ENCODE results near the gene TMEM242.

TMEM242 gene

DNA sequence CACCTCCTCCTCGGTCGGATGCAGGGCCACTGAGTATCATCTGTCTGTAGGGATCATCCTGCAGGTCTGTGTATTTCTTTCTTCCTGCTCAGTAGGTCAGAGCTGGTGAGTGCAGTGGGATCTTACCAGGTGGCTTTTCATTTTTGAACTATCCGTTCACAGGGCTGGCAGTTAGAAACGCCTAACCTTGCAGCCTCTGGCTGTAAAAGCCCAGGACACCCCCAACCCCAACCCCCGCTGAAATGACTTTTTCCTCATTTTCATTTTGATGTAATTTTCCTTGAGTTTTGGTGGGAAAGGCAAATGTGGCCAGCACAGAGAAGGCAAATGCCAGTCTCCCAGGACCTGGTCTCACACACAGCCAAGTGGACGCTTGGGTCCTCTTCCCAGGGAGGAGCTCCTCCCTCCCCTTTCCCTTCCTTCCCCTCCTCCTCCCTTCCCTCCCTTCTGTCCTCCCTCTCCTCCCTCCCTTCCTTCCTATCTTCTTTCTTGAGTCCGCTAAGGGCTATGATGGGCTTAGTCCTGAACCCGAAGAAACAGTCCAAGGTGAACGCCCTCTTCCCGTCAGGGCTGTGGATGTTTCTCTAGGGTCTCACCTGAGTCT lies 36.0 kb downstream of the TMEM242 start:
- no peak for DNase-seq

DNA sequence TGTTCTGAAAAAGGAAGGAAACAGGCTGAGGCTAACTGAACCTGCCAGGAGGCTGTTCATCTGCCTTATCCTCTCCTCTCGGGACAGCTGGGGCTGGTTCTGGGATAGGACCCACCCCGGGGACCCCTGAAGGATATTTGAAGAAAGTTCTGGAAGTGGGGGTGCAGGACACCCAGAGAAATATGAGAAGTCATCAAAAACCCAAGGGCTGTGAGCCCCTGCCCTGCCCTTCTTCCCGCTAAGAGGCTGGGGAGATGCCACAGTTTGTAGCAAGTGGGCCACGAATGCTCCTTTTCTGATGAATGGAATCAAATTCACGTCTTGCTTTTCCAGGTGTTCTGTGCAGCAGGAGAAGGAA lies 37.9 kb downstream of the TMEM242 start:
- DNase-seq = no peak

DNA sequence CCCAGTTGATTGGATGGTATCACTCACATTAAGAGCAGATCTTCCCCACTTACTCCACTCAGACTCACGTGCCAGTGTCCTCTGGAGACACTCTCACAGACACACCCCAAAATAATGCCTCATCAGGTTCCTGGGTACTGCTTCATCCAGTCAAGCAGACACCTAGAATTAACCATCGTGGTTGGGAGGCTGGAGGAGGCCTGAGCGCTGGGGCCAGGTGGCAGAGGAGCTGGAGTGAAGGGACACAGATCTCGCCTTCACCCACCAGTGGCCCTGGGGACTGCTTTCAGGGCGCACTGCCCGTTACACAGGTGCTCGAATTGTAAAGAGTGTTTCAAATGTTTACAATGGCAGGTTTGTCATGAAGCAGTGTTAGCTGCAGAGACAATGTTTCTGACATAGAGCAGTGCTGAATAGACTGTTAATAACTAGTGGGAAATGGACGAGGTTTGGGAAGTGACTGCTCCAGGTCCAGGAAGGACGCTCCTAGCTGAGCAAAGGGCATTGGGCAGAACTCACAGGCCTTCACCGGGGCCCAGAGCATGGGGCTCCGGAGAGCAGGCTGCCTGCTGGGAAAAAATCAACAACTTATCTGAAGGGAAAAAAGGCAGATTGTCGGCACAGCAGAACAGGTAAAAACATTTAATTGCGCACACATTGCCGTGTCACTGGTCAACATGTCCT lies 38.4 kb downstream of the TMEM242 start:
- no peak for DNase-seq

DNA sequence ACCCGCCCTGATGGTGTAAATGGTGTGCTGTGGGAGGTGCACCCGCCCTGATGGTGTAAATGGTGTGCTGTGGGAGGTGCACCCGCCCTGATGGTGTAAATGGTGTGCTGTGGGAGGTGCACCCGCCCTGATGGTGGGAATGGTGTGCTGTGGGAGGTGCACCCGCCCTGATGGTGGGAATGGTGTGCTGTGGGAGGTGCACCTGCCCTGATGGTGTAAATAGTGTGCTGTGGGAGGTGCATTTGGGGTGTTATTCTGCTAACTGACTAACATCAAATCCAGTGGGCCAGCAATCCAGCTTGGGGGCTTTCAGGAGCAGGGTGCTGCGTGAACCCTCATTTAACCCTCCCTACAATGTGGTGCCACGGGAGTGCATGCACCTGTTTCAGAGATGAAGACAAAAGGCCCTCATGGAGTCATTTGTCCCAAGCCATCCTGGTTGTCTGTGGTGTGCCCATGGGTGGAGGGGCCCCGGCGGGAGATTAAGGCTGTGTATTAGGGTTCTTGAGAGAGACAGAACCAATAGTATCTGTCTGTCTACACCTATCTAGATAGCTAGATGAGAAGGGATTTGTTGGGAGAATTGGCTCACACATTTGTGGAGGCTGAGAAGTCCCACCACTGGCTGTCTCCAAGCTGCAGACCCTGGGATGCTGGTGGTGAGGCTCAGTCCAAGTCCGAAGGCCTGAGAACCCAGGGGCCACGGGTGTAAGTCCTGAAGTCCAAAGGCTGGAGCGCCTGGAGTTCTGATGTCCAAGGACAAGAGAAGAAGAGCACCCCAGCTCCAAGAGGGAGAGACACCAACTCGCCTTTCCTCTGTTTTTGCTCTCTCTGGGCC lies 39.2 kb downstream of the TMEM242 start:
- no peak for DNase-seq

DNA sequence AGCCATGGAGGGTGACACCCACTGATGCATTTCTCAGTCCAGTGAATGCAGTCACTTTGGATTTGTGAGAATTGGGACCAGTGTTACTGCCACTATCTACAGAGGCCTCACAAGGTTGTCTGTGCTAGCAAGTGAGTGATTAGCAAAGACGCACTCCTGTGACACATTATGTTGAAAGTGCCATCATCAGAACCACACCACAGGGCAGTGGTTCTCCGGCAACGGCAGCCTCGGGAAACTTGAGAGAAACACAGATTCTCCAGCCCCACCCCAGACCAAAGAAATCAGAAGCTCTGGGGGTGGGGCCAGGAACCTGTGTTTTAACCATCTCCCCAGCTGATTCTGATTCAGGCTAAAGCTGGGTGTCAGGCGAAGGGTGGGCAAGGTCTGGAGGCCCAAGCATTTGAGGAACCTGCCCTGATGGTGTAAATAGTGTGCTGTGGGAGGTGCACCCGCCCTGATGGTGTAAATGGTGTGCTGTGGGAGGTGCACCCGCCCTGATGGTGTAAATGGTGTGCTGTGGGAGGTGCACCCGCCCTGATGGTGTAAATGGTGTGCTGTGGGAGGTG lies 39.9 kb downstream of the TMEM242 start:
- no peak for DNase-seq

DNA sequence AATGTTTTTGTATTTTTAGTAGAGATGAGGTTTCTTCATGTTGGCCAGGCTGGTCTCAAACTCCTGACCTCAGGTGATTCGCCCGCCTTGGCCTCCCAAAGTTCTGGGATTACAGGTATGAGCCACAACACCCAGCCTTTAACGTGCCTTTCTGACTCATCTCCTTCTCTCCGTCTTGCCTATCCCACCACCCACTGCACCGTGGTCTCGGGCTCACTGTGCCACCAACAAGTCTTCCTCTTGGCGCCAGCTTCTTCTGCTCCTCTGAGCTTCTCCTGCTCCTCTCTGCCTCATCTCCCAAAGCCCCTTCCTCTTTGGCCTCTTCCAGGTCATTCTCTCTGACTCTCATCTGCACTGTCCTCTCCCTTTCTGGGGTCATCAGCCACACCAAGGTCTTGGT lies 41.0 kb downstream of the TMEM242 start:
- DNase-seq = no peak

DNA sequence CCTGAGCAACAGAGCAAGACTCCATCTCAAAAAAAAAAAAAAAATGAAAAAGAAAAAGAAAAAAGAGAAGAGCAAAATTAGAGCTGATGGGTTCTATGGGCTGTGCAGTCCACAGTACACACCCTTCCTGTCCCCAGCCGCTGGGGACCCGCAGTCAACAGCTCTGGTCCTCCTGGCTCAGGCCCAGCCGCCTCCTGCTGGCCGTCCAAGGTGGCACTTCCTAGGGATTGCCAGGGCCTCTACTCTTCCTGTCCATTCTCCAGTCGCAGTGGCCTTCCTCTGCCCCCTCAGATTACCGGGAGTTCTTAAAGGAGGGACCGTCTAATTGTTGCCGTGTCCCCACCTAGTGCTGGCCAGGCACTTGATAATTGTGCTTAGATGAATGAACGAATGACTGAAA lies 41.7 kb downstream of the TMEM242 start:
- DNase-seq = no peak

DNA sequence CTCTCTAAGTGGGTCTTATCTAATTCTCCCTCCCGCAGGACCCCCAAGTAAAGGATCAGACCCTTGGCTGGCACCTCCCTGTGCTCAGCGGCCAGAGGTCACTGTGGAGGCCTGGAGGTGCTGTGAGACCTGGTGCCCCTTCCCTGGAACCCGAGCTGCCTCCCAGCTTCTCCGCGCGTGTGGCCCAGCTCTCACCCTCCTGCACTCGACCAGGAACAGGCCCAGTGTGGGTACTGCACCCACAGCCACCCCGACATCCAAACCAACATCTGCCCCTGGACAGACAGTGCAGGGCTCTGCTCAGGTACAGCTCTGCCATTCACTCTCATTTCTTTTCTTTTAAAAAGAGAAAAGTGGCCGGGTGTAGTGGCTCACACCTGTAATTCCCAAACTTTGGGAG lies 42.4 kb downstream of the TMEM242 start:
- DNase-seq = no peak

DNA sequence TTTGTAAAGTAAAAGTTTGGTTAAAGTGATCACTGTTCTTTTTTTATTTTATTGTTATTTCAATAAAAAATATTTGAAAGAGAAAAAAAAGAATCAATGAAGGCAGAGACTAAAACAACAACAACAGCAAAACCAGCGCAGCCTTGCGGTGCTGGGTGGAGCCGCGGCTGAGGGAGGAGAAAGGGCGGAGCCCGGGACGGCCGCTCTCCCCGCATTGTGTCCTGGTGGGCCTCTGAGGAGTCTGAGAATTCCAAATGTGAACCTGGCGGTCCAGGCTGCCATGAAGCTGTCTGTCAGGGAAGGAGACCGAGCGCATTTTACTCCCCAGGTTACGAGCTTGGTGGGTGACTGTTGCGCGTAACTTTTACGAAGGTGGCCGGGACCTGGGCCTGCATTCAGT lies 43.2 kb downstream of the TMEM242 start:
- no peak for DNase-seq

DNA sequence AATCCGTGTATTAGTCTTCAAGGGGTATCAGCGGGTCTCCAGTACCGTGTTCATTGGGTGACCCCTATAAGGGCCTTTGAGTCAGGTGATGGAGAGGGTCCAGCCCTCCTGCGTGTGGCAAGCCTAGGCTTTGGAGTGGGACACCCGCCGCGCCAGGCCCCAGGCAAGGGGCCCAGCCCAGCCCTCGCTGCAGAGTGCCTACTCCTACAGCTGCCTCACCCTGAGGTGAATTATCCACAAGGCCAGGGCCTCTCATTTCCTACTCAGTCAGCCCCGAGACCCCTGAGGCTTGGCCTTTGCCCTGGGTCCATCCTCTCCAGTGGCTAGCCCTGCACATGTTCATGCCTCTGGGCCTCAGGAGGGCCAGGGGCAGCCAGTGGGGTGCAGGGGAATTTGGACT lies 45.1 kb downstream of the TMEM242 start:
- DNase-seq = no peak

DNA sequence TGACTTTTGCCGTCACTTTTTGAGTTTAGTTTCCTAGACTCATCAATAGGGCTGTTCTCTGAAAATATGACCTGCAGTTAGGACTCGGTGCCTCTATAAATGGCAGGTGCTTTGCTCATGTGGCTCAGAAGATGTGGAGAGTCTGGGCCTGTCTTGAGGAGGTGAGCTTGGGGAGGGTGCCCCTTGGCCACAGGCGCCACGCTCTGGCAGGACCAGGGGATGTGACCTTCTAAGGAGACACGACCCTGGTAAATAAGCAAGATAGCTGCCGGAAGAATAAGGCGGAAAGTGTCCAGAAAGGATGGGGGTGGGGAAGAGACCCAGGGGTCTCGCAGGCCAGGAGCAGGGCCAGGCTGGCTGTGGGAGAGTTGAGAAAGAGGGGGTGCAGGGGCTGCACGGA lies 46.6 kb downstream of the TMEM242 start:
- no peak for DNase-seq

DNA sequence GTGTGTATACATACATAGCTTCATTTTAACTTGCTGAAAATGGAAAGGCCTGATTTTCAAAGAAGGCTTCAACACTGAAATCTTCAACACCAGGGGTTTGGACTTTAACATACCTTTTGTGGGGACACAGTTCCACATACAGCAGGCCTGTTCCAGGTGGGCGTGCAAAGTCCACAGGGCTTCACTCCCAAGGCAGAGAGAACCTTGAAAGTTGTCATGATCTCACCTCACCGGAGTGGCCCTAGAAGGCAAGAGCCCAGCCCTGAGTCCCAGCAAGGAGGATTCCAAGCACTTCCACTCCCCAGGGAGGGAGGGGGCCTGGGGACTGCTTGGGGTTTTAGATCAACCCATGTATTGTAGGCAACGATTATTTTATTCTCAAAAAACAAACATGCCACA lies 47.2 kb downstream of the TMEM242 start:
- no peak for DNase-seq

DNA sequence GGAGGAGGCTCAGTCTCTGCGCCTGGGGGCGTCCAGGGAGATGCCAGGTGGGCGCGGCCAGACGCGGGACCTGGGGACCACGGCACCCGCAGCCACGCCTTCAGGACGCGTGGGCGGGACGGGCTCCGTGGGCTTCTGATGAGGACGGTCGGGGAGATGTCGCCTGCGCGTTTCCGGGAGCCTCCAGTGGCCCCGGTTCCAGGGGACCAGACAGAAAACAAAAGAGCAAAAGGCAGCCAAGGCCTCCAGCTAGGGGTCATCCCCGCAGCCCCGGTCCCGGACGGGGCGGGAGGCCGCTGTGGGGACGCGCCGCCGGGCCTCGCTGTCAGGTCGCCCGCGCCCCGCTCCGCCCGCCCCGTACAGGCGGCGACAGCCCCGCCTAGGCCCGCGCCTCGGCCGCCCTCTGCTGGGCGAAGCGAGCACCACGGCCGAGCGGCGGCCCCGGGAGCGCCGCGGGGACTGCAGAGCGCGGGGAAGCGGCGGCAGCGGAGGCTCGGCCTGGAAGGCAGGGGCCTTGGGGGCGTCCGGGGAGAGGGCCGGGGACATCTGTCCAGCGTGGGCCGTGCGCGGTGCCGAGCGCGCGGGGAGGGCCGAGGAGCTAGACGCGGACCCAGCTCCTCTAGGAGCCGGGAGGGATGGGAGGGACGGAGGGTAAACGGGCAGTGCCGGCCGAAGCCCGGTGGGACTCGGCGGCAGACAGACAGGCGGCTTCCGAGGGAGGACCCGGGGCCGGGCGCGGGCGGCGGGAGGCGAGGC lies 48.7 kb downstream of the TMEM242 start:
- peak; percentile 82 for DNase-seq

DNA sequence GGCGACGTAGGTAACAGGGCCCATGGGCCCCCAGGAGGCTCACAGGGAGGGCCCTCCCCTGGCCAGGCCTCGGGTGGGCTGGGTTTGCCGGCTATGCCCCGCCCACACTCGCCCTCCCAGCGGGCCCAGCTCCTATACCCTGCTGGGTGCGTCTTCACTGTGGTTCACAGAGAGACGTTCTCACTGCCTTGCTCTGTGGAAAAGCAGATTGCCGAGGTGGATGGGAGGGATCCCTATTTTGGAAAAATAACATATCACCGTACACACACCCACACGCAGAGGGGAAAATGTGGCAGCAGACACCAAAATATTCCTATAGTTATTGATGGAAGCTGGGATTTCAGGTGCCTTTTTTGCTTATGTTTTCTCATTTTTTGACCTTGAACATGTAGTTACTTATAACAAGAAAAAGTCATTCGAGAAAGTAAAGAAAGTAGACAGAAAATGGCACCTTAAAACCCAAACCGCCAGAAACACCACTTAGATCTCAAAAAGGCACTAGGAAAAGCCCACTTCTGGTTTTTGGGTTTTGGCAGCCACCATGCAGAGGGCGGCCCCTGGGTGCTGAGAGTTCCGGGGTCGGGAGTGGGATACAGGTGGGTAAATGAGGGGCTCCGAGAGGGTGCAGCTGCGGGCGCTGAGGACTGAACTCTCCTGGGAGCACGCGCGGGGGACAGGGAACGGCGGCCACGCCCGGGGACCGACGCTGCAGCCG lies 49.4 kb downstream of the TMEM242 start:
- DNase-seq = peak; percentile 59

DNA sequence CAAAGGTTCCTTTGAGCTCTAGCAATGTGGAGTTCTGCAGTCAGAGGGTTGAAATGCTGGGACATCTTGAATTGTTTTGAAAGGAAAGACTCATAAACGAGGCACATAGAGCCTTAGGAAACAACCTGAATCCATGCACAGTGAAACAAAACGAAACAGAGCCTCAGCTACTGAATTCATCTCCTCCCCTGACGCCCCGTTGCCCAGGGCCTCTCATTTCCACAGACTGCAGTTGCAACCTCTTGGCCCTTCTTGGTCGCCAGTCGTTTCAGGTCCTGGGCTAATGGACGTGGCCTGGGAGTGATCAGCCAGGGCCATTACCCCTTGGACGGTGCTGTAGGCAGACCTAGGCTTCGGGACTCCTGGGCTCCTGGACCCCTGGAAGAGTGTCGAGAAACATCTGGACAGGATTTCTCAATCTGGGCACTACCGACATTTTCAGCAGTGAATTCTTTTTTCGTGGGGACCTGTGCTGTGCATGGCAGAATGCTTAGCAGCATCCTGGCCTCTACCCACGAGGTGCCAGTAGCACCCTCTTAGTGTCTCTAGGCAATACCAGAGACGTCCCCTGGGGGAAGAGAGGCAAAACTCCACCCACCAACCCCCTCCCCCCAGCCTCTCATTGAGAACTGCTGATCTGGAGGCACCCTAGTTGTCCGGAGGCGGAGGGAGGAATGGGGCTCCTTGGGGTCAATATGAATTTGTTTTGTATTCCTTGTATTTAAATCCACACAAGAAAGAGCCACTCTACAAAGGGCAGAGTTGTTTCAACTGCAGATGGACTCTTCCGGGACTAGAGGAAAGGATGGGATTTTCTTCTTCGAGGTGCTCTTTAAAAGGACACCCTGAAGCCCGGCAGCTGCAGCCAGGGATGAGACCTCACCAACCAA lies 50.2 kb downstream of the TMEM242 start:
- DNase-seq = peak; percentile 11

DNA sequence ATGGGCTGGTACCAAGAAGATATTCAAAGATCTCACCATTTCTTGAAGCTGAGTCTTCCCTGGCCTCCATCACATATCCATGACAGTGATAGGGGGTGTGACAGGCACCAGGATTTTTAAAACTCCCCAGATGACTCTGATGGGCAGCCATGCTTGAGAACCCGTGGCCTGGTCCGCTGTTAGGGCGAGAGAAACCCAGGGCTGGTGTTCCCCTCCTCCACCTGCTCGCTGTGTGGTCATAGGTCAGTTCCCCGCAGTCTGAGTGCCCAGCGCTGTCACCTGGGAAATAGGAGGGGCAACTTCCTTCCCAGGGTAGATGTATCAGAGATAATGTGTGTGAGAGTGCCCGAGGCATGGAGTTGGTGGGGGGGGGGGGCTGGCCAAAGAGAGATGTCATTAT lies 50.9 kb downstream of the TMEM242 start:
- no peak for DNase-seq

DNA sequence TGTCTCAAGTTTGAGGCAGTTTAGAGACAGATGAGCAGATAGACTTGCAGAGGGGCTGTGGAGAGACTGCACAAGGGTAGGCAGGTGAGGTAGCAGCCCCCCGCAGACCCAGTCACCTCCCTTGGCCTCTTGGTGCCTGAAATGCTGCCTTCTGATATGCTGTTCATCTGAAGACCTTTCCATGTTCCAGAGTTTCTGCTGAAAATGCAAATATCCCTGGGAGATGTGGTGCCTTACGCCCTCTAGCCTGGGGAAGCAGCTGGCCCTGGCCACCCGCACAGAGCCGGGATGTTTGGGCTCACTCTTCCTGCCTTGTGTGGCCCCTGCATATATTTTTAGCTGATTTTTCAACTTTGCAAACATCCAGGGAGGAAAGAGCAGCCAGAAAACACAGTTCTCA lies 51.4 kb downstream of the TMEM242 start:
- DNase-seq = no peak

DNA sequence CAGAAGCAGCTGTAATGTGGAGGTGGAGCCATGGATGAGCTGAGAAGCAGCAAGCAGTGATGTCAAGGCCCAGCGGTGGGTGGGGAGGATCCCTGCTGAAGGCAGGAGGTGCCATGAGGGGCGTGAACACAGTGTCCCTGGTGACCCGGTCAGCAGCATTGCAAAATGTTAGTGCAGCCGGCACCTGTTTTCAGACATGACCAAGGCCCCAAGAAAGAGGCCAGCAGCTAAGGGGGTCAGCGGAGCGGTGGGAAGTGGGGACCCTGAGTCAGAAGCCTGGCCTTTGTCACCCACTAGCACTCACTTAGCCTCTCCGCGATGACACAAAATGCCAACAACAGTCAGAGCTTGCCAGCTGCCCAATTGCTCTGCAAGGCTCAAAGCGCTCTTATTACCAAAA lies 51.9 kb downstream of the TMEM242 start:
- no peak for DNase-seq

DNA sequence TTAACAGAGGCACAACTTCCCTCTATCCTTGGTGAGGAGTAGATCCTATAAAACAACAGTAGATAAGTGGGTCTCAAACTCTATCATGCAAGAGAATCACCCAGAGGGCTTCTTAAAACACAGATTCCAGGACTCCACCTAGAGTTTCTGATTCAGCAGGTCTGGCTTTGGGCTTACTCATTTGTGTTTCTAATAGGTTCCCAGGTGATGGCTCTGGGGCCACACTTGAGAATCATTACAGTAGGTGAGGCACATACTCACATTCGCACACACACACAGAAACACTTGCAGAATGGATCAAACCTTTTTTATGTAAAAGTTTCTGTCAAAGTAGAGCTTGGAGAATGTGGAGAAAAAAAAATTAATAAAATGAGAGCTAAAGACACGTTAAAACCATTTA lies 52.4 kb downstream of the TMEM242 start:
- DNase-seq = no peak

DNA sequence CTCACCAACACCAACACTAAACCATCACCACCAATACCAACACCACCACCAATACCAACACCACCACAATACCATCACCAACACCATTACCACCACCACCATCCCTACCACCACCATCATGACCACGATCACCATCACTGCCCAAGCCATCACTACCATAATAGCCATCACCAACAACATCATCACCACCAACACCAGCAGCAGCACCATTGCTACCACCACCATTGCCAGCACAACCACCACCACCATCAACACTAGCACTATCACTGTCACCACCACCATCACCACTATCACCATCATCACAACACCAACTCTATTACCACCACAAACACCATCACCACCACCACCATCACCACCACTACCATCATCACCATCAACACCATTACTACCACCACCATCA lies 53.0 kb downstream of the TMEM242 start:
- DNase-seq = no peak

DNA sequence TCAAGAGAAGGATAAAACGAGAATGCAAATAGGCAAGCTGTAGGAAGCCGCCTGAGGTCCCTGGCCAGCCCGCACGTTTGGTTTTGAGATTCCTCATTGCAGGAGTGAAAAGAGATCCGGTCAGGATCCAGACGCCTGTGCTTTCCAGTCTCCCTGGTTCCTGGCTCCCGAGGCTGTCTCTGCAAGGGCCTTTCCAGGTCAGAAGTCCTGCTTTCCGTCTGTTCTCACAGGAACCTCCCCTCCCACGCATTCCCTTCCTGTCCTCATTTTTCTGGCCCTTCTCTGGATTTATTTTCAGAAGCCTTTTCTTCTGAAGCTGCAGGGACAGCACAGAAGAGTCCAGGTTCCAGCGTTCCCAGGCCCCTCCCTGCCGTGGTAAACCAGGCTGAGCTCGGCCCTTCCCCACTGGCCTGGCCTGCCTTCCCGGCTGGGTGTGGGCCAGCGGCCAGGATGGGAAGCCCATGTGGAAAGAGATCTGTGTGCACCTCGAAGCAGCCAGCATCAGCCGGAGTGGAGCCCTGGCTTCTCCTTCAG lies 54.0 kb downstream of the TMEM242 start:
- DNase-seq = no peak

Data from effector CD8-positive, alpha-beta T cell (primary cell).